ENCODE results near the gene CABP1.

- TF ChIP-seq CTCF (IDR thresholded peaks at IDR 0.05) (peak in 1 of 3 donors; percentile 6), POLR2A (IDR thresholded peaks at IDR 0.05) (peak; percentile 53), EP300 (IDR thresholded peaks at IDR 0.05) (no peak)
Observed at GRCh38 chr12:120710031-120710804, 69.8 kb downstream of the CABP1 start, which contains the start of gene UNC119B.
